ENCODE measurements around the gene GSC. TPM values are rescaled to one million over a fixed set of nuclear protein-coding genes. Genes with fewer than 3 reads are reported as not detected.
A peak's percentile ranks its signal among the peaks of the same experiment; 100 is the strongest.

Gene GSC
- total and polyA plus RNA-seq, 2 experiments from 2014 or later = 0.27 to 0.97 TPM

GRCh38 chr14:94787092-94787491, 17.2 kb upstream of the GSC start (continued):
- TF ChIP-seq ZNF462 (CRISPR knock-in tag; IDR thresholded peaks at IDR 0.05) (no peak), JUNB (IDR thresholded peaks at IDR 0.05; ENCODE audit: unreplicated experiment) (no peak), NANOG (IDR thresholded peaks at IDR 0.05; ENCODE audit: borderline replicate concordance) (no peak), STAT1 (IDR thresholded peaks at IDR 0.05; ENCODE audit: unreplicated experiment) (no peak), POLR2AphosphoS5 (IDR thresholded peaks at IDR 0.05; ENCODE audit: low read depth) (no peak)

DNA sequence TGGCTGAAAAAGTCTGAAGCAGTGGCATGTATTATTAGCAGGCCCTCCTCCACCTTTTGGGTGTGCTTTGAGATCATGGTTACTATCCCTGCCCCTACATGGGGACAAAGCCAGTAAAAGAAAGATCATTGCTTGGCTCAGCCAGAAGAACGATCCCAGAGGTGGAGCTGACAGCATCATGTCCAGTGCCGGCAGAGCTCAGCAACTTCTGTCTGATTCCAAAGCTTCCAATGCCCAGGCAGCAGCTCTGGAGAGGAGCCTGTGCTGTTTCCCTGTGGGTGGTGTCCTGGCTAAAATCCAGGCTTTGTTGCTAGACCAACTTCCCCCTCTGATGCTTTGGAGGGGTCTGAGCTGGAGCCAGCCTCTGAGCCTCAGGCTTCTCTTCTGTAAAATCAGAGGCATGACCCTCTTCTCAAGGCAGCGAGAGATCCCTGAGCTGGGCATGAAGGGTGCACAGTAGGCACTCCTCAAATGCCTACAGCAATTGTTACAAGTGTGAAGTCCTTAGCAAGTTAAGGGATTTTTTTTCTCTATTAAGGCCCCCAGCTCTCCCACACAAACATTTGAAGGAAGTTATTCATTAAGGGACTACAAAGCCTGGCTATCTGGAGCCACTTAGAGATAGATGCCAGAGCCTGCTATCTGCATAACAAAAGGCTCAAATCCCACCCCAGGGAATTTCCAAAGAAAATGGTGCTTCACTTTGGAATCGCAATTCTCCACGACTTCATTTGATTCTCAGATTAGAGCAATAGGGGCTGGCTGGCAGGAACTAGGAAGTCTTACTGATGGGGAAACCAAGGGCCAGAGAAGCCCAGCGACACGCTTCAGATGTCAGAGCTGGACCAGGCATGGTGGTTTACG, 10.9 kb upstream of the GSC start:
- H3K27ac ChIP-seq (ENCODE audit: low read depth) = no peak overlapping the region
- TF ChIP-seq EZH2phosphoT487 (IDR thresholded peaks at IDR 0.05; ENCODE audit: unreplicated experiment) = no peak
- no peaks in the 10 kb centered on the region for H3K79me2 ChIP-seq (replicated peaks; ENCODE audit: insufficient read depth)
- Mint-ChIP-seq H3K9me3 (no peaks in the 10 kb centered on the region; the same call in 2 of the 3 replicates), H3K36me3 (ENCODE audit: low read depth) (no peaks in the 10 kb centered on the region), H3K27ac (no peak overlapping the region), H3K27me3 (ENCODE audit: insufficient read depth, low read depth, poor library complexity) (peaks cover 43% of the 10 kb centered on the region), H3K4me3 (no peak overlapping the region), H3K4me1 (peaks cover 29% of the 10 kb centered on the region)
- H3K4me3 ChIP-seq = no peak overlapping the region
- no peaks in the 10 kb centered on the region; the same call in 1 of the 2 replicates for H3F3A ChIP-seq (replicated peaks; ENCODE audit: low read depth)
- H4K20me1 ChIP-seq (replicated peaks; ENCODE audit: insufficient read depth) = no peaks in the 10 kb centered on the region; the same call in 1 of the 2 replicates
- no peaks in the 10 kb centered on the region for H3K36me3 ChIP-seq (ENCODE audit: insufficient read depth)
- no peak overlapping the region for H2AFZ ChIP-seq
- H3K9me2 ChIP-seq (ENCODE audit: insufficient read depth) = no peaks in the 10 kb centered on the region
- H3K27me3 ChIP-seq (ENCODE audit: insufficient read depth) = peaks cover 60% of the 10 kb centered on the region
- ATAC-seq (peak; percentile 82), DNase-seq (ENCODE audit: low spot score) (peak; percentile 85)
- H3K4me1 ChIP-seq (ENCODE audit: insufficient read depth) = peaks cover 27% of the 10 kb centered on the region
- H3K4me2 ChIP-seq = peak overlapping the region; percentile 68
